GM18508 (cell line): ENCODE data around the gene FRS3.

ENCODE experiments used
- ATAC-seq: cut with Tn5 transposase; IDR thresholded peaks from one replicate; pipeline ENCODE4 v1.9.1; 2021; ENCODE audit warnings: moderate number of reproducible peaks; ENCODE audit not compliant: insufficient read depth, unreplicated experiment

The FRS3 gene

GRCh38 chr6:41747256-41748101 is 32.2 kb downstream of the FRS3 start, which contains the start of gene PGC:
PGC (minus strand) TSS chr6:41747397; CDS start chr6:41747334, 63 bp downstream.
- ATAC-seq = no peak

GRCh38 chr6:41746107-41746506 is 33.6 kb downstream of the FRS3 start:
- ATAC-seq = no peak

- ATAC-seq = no peak
These were observed 35.4 kb downstream of the FRS3 start for GRCh38 chr6:41744236-41744787.

GRCh38 chr6:41743406-41744235 is 36.1 kb downstream of the FRS3 start:
- no peak for ATAC-seq

GRCh38 chr6:41741625-41742490 is 37.8 kb downstream of the FRS3 start:
- no peak for ATAC-seq

GRCh38 chr6:41740366-41741162 is 39.1 kb downstream of the FRS3 start:
- no peak for ATAC-seq

- no peak for ATAC-seq
These were observed 40.7 kb downstream of the FRS3 start for GRCh38 chr6:41739041-41739440.

- no peak for ATAC-seq
These were observed 42.0 kb downstream of the FRS3 start for GRCh38 chr6:41737591-41738130.

- ATAC-seq = no peak
These were observed 42.7 kb downstream of the FRS3 start for GRCh38 chr6:41736800-41737555.

GRCh38 chr6:41736186-41736733 is 43.4 kb downstream of the FRS3 start:
- ATAC-seq = no peak

- no peak for ATAC-seq
These were observed 44.1 kb downstream of the FRS3 start, which contains the start of gene TFEB for GRCh38 chr6:41735427-41736185. TFEB (minus strand) TSS chr6:41735608; CDS start chr6:41691213, 44,395 bp downstream.

- no peak for ATAC-seq
These were observed 44.9 kb downstream of the FRS3 start for GRCh38 chr6:41734666-41735426.

GRCh38 chr6:41733707-41734665 is 45.7 kb downstream of the FRS3 start:
- ATAC-seq = no peak

- ATAC-seq = no peak
These were observed 46.4 kb downstream of the FRS3 start for GRCh38 chr6:41733360-41733706.

GRCh38 chr6:41732591-41733359 is 46.9 kb downstream of the FRS3 start:
- ATAC-seq = no peak
